GM13977 (cell line): ENCODE data around the gene CLBA1.

ENCODE experiments used
- DNase-seq: peaks from one replicate; pipeline ENCODE4 v3.0.0; 2012; ENCODE audit warnings: low spot score
- in situ Hi-C: fragments of 300-500 bp; cut with MboI; formaldehyde crosslinking; loops from one replicate; pipeline ENCODE4 v1.12.0; 2022; ENCODE audit warnings: low sequenced_read_pairs, low pct_unique_long_range_greater_than_20kb, mixed read lengths, inconsistent platforms; ENCODE audit not compliant: unreplicated experiment
- TF ChIP-seq, protein P1 (sequence below): IDR thresholded peaks from 2 replicates; pipeline ENCODE4 v1.5.1; 2012; ENCODE audit warnings: mild to moderate bottlenecking, control low read depth; ENCODE audit not compliant: insufficient read depth; ENCODE audit errors: extremely low read depth, missing control alignments

CLBA1 gene

GRCh38 chr14:104985675-104986486 is at the start of gene CLBA1:
Gene CLBA1 (plus strand): TSS chr14:104985788. CDS start chr14:104986432, 644 bp downstream.
- in situ Hi-C loops = no loop called here
- TF ChIP-seq, protein P1, sequence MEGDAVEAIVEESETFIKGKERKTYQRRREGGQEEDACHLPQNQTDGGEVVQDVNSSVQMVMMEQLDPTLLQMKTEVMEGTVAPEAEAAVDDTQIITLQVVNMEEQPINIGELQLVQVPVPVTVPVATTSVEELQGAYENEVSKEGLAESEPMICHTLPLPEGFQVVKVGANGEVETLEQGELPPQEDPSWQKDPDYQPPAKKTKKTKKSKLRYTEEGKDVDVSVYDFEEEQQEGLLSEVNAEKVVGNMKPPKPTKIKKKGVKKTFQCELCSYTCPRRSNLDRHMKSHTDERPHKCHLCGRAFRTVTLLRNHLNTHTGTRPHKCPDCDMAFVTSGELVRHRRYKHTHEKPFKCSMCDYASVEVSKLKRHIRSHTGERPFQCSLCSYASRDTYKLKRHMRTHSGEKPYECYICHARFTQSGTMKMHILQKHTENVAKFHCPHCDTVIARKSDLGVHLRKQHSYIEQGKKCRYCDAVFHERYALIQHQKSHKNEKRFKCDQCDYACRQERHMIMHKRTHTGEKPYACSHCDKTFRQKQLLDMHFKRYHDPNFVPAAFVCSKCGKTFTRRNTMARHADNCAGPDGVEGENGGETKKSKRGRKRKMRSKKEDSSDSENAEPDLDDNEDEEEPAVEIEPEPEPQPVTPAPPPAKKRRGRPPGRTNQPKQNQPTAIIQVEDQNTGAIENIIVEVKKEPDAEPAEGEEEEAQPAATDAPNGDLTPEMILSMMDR = no peak
- DNase-seq = peak; percentile 100

DNA sequence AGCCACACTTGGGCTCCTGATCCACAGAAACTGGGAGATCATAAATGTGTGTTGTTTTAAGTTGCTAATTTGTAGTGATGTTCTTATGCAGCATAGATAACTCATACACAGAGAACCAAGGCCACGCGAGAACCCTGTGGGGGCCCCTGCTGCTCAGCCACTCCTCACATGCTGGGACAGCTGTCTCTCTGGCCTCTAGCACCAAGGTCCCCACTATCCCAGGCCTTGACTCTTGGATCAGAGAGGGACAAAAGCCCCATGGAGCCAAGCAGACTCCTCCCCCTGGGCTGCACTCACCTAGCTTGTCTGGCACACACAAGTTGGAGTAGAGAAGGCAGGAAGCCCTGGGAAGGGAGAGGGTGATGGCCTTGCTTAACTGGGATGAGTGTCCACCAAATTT is 49.6 kb upstream of the CLBA1 start:
- DNase-seq = no peak
- TF ChIP-seq, protein P1 = no peak
- in situ Hi-C loops = no loop called here

GRCh38 chr14:104936361-104937155 is 49.0 kb upstream of the CLBA1 start:
- TF ChIP-seq, protein P1 = no peak
- in situ Hi-C loops = no loop called here
- DNase-seq = no peak

- DNase-seq = peak; percentile 15
- TF ChIP-seq, protein P1 = no peak
- in situ Hi-C loops = no loop called here
These were observed 48.4 kb upstream of the CLBA1 start for GRCh38 chr14:104937161-104937560.

- in situ Hi-C loops = no loop called here
- TF ChIP-seq, protein P1 = no peak
- DNase-seq = no peak
These were observed 47.8 kb upstream of the CLBA1 start for GRCh38 chr14:104937694-104938365.

GRCh38 chr14:104938436-104938835 is 47.2 kb upstream of the CLBA1 start:
- DNase-seq = no peak
- in situ Hi-C loops = no loop called here
- TF ChIP-seq, protein P1 = no peak
